SW 1271 (cell line): Measurements from ENCODE around the gene ARHGAP10.
"Not testable (repeated sequence)": the region's sequence is repeated elsewhere in the genome, so short reads cannot be mapped to it uniquely, and the experiment has no call there.

Experiments
- DNase-seq, 2 experiments: peaks; one replicate each; lab custom pipeline; 2025; lab: John Stamatoyannopoulos, UW

Gene ARHGAP10

DNA sequence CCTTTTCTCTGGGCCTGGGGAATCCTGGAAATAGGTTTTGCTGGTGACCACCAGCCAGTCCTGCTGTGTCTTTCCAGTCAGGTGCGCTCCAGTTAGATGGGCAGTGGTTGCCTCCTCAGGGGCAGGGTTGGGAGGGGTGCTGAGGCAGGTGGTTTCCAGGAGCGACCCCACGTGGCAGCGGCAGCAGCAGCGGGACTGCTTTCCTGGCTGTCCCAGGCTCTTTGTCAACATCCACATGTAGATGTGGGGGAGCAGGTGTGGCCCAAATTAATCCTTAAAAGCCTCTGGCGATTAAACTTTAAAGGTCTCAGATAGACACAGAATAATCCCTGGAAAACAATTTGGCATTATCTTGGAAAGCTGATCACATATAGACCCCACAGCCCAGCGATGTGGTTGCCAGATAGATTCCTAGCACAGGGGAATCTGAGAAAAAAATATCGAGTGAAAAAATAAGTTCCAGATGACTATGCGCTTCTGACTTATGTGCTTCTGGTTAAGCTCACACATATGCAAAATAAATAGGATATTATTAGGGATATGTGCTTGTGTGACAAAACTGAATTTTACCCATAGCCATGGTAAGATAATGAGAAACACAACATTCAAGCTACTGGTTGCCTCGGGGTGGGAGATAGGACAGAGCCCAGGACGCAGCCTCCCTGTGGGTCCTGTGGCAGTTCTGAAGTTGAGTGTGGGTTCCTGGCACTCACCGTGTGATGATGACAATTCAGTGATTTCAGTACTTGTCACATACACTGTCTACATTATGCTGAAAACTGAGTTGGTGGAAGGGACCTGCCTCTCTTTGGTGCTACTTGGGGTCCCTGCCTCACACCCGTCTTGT, 336.4 kb downstream of the ARHGAP10 start:
- no peak for DNase-seq

DNA sequence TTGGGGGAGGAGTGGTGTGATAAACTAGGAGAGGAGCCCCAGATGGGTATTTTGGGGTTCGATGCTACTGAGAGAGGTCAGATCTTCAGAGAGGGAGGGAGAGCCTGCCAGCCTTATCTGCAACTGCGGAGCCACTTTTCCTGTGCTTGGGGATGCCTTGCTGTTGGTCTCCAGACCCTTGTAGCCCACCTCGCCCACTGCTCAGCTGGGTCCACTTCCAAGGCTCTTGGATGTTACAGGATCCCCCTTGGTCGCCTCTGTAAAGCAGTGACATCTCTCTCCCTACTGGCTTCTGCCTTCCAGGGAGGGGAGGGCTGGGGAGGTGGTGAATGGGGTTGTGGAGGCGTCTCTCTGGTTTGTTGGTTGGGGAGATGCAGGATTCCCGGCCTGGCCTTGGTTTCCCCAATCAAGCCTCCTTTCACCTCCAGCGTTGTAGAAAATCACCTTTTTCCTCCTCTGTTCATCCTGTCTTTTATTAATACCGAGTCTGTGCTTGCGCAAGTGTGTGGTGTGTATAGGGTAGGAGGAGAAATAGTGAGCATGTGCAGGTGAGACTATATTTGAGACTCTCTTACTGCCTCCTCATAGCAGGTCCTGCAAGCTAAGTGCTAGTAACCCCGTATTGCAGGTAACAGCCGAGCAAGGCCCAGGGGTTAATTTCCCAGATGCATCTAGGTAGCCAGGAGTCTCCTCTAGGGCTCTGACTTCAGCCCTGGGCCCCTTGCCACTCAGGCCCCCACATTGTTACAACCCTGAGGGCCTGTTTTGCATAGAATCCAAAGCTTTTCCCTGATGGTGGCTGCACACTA, 337.4 kb downstream of the ARHGAP10 start:
- no peak for DNase-seq

GRCh38 chr4:148069895-148070178, 337.9 kb downstream of the ARHGAP10 start:
- no peak for DNase-seq

DNA sequence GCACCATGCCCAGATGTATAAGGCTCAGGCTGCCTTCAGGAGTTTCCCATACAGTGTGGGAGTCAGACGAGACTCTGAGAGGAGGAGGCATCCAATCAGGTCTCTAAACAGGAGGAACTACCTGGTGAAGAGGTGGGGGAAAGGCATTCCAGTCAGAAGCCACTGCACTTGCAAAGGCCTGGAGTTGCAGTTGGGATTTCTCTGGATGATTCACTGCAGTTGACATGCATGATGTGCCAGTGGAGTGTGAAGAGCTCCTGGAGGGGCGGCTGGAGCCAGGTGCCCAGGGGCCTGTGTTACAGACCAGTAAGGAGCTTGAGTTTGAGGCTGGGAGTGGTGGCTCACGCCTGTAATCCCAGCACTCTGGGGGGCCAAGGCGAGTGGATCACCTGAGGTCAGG, 339.1 kb downstream of the ARHGAP10 start:
- DNase-seq, result no peak

DNA sequence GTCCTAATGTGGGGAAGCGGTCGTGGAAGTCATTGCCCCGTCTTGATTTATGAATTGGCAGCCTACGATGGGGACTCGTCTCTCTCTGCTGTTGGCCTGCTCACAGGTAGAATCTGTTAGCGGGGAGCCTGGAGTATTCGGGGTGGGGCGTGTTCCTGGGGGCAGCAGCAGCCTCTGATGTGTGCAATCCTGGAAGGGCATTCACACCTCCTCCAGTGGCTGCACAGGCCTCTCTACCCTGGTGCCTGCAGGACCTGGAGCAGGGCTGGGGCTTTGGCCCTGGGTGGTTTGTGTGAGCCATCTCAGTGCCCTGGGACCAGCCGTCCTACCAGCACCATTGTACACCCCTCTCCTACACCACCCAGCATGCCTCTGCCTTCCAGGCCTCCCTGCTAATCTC, 340.9 kb downstream of the ARHGAP10 start:
- DNase-seq, result no peak

DNA sequence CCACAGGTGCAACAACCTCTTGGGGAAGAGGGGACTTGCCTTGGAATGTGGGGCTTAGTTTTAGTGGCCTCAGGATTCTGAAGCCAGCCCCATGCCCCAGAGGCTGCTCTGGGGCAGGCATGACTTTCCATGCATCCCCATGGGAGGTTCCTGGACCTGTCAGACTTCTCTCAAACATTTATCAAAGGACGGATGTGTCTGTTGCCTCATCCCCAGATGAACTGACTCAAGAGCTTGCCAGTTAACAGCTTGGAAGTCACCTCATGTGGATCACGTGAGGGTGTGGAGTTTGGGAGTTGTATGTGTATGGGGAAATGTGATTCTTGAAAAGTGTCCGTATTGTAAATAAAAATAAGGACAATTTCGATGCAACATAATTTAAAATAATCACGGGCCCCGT, 341.5 kb downstream of the ARHGAP10 start:
- no peak for DNase-seq

- no peak for DNase-seq
Observed at GRCh38 chr4:148074462-148074861, 342.6 kb downstream of the ARHGAP10 start.

GRCh38 chr4:148075438-148075837, 343.6 kb downstream of the ARHGAP10 start:
- DNase-seq, result no peak

- no peak for DNase-seq
Observed at GRCh38 chr4:148076964-148077363, 345.1 kb downstream of the ARHGAP10 start.

DNA sequence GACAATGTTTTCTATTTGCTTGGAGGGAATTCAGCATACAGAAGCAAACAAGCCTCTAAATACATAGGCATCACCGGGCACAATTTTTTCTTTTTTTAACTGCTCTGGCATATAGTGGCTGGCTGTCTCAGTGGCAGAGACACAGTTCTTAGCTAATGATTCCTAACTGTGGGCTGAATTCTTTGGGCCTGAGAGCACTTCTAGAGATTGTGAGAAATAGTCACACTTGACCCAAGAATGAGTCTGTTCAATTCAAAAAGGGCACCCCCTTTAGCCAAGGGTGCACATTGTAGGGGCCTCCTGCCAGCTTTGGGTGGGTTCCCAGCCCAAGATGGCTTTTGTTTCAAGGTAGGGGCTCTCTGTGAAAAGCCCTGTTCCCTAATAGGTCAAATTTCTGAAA, 345.7 kb downstream of the ARHGAP10 start:
- no peak for DNase-seq

GRCh38 chr4:148078061-148078460, 346.2 kb downstream of the ARHGAP10 start:
- DNase-seq, result no peak

DNA sequence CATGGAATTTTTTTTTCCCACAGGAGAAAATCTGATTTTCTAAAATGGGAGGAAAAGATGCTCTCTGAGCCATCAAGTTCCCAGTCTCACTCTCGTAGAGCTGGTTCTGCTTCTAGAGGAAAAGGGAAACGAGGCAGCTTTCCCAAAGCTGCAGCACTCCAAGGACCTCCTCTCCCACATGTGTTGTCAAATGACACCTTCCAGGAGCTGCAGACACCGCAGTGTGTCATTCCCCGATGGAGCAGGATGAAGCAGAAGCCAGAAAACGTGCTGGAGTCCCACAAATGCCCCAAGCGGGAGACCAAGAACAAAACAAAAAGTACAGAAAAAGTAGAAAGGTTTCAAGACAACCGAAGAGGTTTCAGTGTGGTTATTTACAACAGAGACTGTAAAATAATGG, 348.1 kb downstream of the ARHGAP10 start:
- DNase-seq, result no peak

DNA sequence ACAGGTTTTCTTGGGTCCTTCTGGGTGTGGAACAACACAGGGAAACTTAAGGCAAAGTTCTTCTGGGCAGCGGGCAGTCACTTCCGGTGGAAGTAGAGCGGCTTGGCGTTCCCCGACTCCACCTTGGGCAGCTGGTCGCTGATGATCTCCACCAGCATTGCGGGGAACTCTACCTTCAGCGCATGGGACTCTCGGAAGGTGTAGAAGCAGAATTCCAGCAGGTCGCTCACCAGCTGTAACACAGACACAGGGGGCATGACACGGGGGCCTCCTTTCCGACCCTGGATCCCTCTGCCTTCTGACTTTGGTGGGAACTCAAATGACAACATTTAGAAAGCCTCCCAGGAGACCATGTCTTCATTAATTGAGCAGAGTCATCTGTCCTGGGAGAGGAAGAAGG, 349.4 kb downstream of the ARHGAP10 start:
- DNase-seq, result no peak

GRCh38 chr4:148081745-148082144, 349.9 kb downstream of the ARHGAP10 start:
- no peak for DNase-seq

DNA sequence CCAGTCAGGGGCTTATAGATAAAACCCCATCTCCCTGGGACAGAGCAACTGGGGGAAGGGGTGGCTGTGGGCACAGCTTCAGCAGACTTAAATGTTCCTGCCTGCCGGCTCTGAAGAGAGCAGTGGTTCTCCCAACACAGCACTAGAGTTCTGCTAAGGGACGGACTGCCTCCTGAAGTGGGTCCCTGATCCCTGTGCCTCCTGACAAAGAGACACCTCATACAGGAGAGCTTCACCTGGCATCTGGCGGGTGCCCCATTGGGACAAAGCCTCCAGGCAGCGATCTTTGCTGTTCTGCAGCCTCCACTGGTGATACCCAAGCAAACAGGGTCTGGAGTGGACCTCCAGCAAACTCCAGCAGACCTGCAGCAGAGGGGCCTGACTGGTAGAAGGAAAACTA, 351.2 kb downstream of the ARHGAP10 start:
- DNase-seq, result not testable (repeated sequence)

- DNase-seq, result no peak
Observed at GRCh38 chr4:148089624-148090023, 357.7 kb downstream of the ARHGAP10 start.

DNA sequence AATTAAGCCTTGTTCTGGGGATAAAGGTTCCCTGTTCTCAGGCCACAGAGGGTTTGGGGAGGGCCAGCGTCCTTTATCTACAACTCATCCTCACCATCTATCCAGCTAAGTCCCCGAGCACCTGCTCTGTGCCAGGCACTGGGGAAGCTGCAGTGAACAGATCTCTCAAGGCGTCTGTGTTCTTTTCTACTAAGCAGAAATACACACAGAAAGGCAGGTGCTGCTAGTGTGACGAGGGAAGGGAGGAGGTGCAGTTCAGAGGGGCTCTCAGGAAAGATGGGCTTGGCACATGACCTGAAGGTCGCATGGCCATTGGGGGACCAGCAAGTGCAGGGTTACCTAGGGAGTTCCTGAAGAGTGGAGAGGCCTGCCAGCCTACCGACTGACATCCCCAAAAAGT, 358.1 kb downstream of the ARHGAP10 start:
- no peak for DNase-seq

DNA sequence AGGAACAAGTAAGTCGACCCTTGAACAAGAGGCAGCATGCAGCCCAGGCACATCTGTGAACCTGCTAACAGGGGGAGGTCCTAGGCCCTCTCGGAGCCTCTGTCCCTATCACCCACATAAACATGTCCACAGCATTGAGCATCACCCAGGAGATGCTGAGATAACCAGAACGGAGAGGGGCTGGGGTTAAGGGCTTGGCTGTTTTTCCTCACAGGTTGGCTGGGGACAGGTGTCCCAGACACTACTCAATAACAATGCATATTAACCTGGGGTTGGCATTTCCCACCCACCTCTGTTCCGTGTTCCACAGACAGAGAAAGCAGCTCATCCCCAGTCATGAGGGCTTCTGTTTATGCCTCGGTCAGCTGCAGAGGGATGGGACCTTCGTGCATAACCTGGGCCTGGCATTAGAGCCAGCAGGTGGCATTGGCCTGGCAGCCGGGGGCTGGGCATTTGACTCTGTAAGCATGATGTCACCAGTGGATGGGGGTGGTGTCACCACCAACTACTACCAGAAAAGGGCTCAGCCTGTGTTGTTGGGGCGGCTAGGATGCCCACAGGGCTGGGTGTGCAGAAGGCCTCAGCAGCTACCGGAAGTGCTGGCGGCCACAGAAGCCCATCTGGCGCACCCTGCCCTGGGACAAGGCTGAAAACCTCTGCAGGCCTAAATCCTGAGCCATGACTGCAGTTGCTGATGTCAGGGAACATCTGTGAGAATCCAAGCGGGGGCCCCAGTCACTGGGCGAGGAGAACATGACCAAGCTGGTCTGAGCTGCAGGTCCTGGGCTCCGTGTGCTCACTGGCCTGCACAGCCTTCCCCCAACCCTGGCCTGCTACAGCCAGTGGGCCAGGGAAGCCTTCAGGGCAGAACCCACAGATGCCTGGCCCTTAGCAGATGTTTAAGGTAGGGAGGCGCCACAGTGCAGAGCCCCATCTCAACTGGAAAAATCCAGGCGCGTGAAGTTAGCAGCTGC, 358.9 kb downstream of the ARHGAP10 start:
- DNase-seq, result no peak

DNA sequence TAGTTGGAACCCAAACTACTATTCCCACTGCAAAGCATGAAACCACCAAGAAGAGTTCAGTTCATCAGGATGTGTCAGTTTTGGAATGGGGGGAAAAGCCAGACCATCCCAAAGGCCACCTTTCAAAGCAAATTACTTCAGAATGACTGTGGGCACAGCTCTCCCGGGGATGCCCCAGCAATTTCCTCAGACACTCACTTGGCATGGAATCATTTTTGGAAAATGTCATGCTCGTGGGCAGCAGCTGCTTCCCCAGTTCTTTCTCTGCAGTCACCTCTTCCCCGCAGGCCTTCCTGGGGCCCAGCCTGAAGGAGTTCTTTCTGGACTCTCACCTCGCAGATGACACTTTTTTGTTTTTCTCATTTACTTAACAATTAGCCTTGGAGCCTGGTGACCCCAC, 360.0 kb downstream of the ARHGAP10 start:
- DNase-seq, result no peak

GRCh38 chr4:148092316-148093014, 360.6 kb downstream of the ARHGAP10 start:
- no peak for DNase-seq

DNA sequence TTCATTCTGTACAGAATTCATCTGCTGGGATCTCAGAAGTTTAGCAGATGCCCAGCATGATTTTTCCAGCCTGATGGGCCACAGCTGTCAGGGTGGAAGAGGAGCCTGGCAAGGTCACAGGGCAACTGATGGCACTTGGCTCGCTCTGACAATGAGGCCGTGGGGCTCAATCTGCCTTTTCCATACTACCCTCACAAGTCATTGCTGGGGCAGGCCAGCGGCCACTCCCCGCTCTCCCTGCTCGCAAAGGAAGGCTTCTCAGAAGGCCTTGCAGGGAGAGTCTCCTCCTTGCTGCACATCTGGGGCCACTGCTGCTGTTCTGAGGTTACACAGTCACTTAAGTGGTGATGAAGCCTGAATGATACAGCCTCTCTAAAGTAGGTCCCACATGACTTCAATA, 361.2 kb downstream of the ARHGAP10 start:
- DNase-seq, result no peak

GRCh38 chr4:148094149-148094548, 362.3 kb downstream of the ARHGAP10 start:
- DNase-seq, result no peak
